Measurements from ENCODE around the gene CHD2. TPM values are rescaled to one million over a fixed set of nuclear protein-coding genes. Genes with fewer than 3 reads are reported as not detected.
"Not testable (repeated sequence)": the region's sequence is repeated elsewhere in the genome, so short reads cannot be mapped to it uniquely, and the experiment has no call there.

Gene CHD2
- total RNA-seq, 1 experiment from 2014 or later = 26.3 TPM

DNA sequence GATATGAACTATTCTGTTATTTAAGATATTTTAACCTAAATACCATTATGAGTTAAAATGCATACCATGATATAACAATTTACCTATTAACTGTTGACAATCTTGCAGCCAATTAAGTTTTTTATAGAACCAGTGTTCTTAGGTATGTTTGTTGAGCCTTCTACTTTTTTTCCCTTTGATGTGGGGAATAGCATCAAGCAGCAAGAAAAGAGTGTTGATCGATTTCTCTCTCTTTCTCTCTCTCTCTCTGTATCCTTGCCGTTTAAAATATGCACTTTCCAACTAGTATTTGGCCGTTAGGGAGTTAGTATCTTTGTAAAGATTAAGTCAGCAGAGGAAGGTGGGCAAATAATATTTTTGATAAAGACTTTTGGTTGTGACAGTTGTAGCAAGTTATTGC lies 5.9 kb downstream of the CHD2 start:
- no peak for DNase-seq (ENCODE audit: low read depth)

DNA sequence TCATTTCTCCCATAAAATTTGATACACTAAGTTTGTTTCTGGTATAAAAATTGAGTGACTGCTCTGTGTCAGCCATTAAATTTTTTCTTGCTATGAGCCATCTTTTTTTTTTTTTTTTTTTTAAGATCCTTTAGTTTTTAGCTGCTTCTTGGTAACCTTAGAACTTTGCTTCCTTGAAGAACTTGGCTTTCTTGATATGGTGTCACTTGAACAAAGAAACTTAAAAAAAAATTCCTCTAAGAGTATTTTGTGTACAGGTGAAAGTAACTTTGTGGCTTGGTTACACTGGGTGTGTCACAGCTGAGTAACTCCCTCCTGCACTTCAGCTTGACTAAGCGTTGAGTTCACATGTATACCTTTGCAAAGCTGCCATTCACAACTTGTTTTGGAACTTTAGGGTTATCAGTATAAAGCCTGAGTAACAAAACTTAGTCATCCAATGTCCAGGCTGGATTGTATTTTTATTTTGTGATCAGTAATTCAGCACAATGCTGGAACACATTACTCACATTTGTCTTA lies 6.5 kb downstream of the CHD2 start:
- peak; percentile 79 for DNase-seq (ENCODE audit: low read depth)

DNA sequence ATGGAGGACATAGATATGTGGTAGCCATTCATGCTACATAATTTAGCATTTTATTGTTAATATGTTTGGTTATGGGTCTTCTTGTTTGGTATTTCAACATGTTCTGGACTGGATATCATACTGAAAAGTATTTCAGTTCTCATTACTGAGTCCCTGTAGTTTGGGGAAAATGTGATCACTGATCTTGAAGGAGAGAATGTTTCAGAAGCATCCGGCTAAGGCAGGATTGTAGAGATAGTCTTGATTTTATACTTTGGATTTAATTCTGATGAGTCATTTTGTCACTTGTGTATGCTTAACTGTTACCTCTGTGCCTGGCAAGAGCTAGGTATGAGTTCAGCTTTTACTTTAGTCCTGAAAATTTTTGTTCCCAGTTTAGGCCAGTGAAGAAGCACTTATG lies 7.1 kb downstream of the CHD2 start:
- no peak for DNase-seq (ENCODE audit: low read depth)

DNA sequence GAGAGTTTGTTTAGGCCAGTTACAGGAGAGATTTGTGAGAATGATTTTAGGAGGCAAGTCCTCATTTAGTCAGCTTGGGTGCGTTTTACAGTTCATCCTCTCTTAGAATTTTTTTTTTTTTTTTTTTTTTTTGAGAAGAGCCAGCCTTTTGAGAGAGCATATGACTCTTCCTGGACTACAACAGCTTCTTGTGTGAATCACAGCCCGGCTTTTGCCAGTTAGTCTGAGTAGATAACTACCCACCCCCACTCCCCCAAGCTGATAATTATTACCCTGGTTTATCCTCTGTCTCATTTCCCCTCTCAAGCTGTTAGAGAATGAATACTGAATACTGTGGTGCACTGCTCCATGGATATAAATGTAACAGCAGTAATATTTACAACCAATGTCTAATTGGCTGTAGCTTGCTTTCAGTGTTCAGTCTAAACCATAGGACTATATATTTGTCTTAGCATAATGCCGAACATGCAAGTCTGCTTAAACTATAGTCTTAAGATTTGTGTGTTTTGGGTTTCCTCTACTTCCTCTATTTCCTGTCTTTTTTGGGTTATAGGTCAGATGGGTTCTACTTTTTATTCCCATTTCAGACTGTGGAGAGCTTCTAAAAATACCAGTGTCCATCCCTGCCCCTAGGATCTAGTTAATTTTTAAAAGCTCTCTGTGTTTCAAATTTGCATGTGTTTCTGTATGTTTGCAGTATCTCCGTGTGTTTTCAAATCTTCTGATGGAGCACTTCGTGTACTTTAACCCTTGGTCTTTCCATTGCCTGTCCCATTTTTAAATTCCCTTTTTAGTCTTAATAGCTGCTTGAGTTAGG lies 8.0 kb downstream of the CHD2 start:
- DNase-seq (ENCODE audit: low read depth) = peak; percentile 88

DNA sequence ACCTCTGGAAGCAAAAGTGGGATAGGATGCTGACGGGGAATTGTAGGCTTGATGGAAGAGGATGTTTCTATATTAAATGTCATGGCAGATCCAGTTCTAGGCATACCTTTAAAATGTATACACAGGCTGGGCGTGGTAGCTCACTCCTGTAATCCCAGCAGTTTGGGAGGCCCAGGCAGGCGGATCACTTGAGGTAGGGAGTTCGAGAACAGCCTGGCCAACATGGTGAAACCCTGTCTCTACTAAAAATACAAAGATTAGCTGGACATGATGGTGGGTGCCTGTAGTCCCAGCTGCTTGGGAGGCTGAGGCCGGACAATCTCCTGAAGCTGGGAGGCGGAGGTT lies 8.6 kb downstream of the CHD2 start:
- no peak for DNase-seq (ENCODE audit: low read depth)

DNA sequence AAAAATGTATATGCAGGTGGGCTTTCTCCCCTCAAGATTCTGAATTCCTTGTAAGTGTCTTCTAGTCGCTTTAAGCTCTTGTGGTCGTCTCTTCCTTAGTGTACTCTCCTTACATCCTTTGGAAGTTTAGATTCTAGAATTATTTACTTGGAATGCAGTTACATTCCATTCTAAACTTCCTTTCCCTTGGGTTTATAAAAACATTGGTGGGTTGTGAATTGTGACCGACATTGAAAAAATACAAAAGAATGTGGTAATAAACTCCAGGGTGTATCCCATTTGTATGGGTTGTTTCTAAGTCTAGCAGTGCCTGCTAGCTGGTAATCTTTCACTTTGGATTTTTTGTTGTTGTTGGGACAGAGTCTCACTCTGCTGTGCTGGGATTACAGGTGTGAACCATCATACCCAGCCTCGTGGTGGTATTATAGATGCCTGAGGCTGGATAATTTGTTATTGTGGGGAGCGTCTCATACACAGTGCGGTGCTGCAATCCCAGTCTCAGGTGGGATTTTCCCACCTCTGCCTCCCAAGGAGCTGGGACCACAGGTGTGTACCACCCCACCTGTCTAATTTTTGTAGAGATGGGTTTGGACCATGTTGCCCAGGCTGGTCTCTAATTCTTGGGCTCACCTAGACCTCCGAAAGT lies 9.1 kb downstream of the CHD2 start:
- peak; percentile 28 for DNase-seq (ENCODE audit: low read depth)

DNA sequence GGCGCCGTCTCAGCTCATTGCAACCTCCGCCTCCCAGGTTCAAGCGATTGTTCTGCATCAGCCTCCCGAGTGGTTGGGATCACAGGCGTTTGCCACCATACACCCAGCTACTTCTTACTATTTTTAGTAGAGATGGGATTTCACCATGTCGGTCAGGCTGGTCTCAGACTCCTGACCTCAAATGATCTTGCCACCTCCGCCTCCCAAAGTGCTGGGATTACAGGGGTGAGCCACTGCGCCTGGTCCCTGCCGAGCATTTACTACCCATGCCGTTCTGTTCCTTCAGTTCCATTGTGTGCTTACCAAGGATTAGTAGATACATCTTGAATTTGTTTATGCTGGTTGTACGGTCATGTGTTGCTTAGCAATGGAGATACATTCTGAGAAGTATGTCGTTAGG lies 10.3 kb downstream of the CHD2 start:
- no peak for DNase-seq (ENCODE audit: low read depth)

DNA sequence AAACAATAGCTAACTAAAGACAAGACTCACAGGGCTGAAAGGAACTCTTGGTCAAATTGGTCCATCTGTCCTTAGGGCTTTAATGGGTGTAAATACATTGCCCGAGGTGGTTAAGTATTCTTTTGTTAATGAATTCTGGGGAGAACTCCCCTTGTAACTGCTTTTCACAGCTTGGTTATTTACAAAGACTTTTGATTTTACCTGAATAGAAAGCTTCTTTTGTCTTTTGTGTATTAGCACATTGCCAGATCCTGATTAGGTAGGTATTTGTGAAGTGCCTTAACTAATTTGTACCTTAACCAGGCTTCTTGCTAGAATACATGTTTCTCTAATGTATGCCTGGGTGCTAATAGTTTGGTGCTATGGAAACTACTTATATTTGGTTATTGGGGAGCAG lies 14.0 kb downstream of the CHD2 start:
- DNase-seq (ENCODE audit: low read depth) = no peak

DNA sequence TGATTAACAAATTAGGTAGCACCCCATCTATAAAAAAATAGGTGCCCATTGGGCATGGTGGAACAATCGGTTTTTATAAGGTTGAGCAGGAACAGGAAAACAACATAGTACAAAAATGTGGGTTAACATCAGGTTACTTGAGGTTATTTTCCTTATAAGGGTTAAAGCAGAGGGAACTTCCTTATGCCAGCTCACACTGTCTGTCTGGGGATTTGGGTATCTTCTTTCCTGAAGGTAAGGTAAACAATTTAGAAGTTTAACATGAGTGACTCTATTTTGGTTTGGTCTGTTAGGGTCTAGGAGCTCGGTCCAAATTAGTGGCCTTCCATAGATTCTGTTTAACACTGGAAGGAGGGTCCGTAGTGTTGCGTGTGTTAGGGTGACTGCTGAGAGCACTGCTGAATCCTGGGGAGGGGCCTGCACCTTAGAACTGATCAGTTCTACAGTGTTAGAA lies 14.7 kb downstream of the CHD2 start:
- DNase-seq (ENCODE audit: low read depth) = no peak

DNA sequence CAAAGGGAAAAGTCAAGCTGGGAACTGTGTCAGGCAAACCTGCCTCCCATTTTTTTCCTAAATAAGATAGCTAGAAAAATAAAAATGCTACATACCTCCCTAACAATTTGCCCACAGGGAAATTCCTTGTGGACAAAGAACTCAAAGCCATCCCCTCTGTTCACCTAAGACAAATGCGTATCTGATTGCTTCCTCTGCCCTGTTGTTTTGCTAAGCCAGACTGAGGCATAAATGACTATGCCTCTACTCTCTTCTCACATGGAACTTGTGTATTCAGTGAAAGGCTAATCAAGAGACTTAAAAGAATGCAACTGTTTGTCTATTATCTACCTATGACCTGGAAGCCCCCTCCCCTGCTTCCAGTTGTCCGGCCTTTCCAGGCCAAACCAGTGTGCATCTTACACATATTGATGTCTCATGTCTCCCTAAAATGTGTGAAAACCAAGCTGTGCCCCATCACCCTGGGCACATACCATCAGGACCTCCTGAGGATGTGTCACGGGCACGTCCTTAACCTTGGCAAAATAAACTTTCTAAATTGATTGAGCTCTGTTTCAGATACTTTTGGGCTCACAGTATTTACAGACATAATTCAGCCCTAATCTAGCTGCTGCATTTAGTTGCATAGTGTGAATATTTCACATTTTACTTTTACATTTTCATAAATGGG lies 15.8 kb downstream of the CHD2 start:
- peak; percentile 36 for DNase-seq (ENCODE audit: low read depth)

DNA sequence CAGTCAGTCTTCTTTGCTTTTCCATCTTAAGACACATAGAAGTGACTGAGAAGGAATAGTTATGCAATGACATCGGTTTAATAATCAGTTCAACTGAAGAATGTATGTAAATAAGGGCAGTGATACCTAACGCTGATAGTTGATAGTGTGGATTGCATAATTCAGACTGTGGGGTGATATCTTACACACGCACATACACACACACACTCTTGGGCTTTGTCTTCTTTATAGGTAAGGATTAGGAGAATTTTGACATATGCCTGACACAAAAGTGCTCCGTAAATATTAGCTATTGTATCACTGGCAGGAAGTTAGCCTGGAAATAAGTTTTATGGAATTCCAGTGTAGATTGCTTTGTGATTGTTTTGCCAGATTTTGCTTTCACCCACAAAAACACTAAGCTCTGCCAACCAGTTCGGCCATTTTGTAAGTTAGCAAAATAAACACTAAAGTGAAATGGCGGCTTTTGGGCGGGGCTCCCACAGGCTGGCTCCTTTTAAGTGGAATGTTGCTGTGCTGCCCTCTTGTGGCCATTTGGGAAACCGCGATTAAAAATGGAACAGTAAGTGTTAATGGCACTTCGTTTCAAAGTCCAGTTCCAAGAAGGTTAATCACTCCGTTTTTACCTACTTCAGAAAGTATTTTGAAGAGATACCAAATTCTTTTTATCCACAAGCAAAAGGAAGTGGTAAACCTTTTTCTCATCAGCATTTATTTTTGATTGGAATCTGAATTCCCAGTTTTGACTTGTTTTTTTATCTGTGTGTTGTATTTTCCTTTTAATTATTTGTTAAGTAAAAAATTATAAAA lies 17.7 kb downstream of the CHD2 start:
- peak; percentile 90 for DNase-seq (ENCODE audit: low read depth)

DNA sequence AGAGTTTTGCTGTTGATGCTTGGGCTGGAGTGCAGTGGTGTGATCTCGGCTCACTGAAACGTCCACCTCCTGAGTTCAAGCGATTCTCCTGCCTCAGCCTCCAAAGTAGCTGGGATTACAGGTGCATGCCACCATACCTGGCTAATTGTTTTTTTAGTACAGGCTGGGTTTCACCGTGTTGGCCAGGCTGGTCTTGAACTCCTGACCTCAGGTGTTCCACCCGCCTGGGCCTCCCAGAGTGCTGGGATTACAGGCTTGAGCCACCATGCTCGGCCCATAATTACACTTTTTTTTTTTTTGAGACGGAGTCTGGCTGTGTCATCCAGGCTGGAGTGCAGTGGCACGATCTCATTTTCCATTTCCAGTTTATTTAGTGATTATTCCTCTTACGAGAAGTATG lies 18.8 kb downstream of the CHD2 start:
- DNase-seq (ENCODE audit: low read depth) = not testable (repeated sequence)

DNA sequence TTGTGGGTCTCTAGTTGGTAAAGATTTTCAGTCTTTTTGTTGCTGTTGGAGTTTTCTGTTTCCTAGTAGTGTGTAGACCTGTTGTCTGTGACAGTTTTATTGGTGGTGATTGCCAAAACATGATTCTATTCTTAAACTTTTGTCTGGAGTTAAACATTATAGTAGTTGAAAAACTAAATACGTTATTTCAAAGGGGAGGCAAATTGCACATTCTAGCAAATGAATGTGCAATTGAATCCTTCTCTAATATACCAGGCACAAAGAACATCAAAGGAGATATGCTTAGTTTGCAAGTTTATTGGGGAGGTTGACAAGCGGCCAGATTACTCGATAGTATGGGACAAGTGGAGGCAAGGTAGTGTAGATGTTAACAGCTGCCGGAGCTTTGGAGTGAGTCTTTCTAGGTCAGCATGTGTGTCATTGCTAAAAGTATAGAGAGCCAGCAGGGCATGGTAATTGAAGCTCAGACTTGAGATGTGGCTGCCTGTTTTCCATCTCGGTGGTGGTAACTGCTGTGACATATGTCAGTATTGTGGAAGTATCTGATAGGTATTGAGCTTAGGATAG lies 20.6 kb downstream of the CHD2 start:
- DNase-seq (ENCODE audit: low read depth) = no peak

DNA sequence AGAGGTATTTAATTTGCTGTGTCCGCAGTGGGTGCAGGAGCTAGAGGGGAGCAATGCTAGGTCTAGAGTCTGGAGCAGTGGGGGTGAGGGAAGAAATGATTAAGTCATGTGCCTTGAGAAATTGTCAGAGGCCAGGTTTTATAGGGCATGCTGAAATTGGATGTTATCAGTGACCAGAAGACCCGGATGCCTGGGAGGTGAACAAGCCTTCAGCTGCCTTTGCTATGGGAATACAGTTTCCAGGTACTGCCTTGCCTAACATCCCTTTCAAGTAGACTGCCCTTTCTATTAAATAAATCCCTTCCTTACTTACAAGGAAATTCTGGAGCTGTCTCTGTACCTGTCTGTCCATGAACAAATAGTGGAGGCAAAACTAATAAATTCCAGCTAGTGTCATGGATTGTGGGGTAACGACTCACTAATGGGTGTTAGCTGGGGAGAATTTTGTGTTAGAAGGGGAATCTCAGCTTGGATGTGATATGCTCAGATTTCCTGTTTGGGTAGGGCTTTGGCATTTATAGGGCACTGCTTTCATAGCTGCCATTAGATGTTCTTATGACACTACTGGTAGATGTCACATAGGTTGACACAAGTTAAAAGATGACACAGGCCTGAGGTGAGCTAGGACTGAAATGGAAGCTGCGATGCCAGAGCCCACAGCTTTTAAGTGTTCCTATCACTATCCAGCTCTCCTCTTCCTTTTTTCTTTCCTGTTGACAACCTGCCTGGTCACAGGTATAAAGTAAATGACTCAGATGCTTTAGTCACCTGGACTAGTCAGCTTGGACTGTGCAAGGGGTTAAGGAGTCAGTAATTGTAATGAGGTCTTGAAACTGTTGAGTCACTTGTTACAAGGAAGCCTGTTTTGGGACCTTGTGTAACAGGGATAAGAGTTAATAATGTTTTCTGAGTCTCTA lies 21.3 kb downstream of the CHD2 start:
- DNase-seq (ENCODE audit: low read depth) = peak; percentile 45

DNA sequence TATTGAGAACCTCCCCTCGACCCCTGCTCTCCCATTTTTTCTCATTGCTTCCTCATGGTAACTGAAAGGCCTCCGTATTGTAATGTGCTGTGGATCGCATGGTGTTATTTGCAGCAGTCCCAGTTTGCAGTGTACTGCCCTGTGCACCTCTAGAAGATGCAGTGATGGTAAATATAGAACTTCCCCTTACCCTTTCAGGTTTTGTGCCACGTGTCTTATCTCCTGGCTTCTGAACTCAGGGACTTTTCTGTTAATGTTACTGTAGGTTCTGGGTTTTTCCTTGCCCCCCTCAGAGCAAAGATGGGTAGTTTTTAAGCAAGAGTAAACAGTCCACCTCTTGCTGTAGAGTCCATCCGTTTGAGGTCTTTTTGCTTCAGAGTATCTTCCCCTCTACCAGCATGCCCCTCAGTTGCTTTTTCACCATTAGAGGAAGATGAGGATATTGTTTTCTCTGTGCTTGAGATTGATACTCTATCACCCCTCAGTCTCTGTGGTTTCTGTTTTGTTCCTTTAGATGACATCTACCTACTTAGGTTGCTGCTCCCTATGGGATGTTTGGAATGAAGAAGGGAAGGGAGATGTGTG lies 22.4 kb downstream of the CHD2 start:
- DNase-seq (ENCODE audit: low read depth) = no peak

DNA sequence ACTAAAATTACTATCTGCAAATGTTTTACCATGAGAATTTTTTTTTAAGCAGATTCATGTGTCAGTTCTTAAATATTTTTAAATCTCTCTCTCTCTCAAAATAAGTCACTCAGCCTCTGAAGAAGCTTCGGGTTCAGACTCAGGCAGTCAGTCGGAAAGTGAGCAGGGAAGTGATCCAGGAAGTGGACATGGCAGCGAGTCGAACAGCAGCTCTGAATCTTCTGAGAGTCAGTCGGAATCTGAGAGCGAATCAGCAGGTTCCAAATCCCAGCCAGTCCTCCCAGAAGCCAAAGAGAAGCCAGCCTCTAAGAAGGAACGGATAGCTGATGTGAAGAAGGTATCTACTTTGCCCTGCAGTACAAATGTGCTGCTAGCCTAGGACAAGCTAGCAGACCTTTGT lies 24.1 kb downstream of the CHD2 start:
- DNase-seq (ENCODE audit: low read depth) = no peak

DNA sequence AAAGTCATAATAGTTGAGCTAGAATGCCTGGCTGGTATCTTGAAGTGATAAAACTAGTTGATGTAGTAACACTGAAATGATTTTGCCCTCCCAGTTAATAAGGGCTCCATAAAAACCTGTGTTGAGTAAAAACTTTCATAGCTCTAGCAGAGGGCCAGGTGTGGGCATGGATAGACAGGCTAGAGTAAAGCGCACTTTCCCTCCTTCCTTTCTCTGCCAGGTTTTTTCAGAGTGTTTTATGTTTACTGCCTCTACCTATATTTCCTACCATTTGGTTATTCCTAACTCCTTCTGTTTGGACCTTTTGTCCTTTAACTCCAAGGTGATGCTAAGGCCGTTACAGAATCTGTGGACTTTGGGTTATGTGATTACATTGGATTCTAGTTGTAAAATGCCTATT lies 25.3 kb downstream of the CHD2 start:
- no peak for DNase-seq (ENCODE audit: low read depth)

DNA sequence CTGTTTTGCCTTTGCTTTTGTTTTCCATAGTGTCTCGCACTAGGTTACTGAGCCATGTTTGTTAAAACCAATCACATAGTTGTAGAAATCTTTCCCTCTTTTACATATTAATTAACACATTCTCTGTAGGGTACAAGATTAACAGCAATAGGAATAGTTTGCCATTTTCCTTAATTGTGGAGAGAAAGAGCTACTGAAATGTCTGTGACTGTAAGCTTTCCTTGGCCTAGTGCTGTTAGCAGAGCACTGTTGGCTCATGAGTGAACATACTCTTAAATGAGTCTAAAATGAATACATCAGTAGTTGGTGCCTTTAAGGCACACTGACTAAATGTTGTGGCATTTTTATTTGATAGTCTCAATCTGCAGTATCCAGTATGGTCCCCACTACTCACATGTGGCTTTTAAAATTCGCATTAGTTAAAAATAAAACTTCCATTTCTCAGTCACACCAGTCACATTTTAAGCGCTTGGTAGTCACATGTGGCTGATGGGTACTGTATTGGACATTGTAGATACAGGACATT lies 28.2 kb downstream of the CHD2 start:
- no peak for DNase-seq (ENCODE audit: low read depth)

DNA sequence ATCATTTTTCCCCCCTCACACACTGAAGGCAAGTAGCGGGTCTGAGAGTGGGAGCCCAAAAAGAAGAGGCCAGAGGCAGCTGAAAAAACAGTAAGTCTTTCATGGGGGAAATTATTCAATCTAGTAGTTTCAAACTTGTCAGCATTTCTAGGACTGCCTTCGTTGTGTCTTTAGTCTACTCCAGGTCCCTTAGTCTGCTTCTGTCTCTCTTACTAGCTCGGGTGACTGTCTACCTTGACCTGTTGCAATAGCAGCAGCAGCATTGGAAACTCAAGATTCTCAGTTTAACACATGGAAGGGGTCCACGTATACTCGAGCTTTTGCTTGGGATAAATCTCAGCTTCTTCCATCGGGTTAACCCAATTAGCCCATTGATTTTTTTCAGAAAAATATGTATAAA lies 28.9 kb downstream of the CHD2 start:
- DNase-seq (ENCODE audit: low read depth) = no peak

Measured in Daoy (cell line).